ENCODE results near the gene CYB561D1. TPM values are rescaled to one million over a fixed set of nuclear protein-coding genes. Genes with fewer than 3 reads are reported as not detected.
A peak's percentile ranks its signal among the peaks of the same experiment; 100 is the strongest.

CYB561D1 gene
- total and polyA plus RNA-seq, 9 of the 15 experiments (the other 6 are each of a cell fraction or from before 2014, with no cell fraction given) = 0.71 to 7.2 (median 3.5) TPM

GRCh38 chr1:109484519-109484975 is 9.3 kb upstream of the CYB561D1 start (continued):
- TF ChIP-seq NUFIP1 (IDR thresholded peaks at IDR 0.05; ENCODE audit: partially characterized antibody) (no peak), ZFP30 (CRISPR knock-in tag; IDR thresholded peaks at IDR 0.05; ENCODE audit: borderline replicate concordance) (no peak), GTF2F1 (IDR thresholded peaks at IDR 0.05; ENCODE audit: low read depth, low read length) (no peak), ZNF431 (CRISPR knock-in tag; IDR thresholded peaks at IDR 0.05) (no peak; the same call in 1 of the 2 replicates), TRIM24 (IDR thresholded peaks at IDR 0.05) (no peak), HOMEZ (CRISPR knock-in tag; IDR thresholded peaks at IDR 0.05) (no peak), FOXJ3 (CRISPR knock-in tag; IDR thresholded peaks at IDR 0.05) (no peak), EHMT2 (IDR thresholded peaks at IDR 0.05) (no peak), ZC3H11A (IDR thresholded peaks at IDR 0.05; ENCODE audit: low read depth, low read length) (no peak), LARP7 (IDR thresholded peaks at IDR 0.05) (peak; percentile 2; the same call in 1 of the 2 replicates), MEF2D (tag; conservative IDR thresholded peaks at IDR 0.05; ENCODE audit: low read depth) (no peak), ELF4 (CRISPR knock-in tag; IDR thresholded peaks at IDR 0.05) (no peak; the same call in 1 of the 2 replicates), SIN3A (IDR thresholded peaks at IDR 0.05; ENCODE audit: borderline replicate concordance in 2 of 2, control insufficient read depth in 1 of 2, low read depth in 2 of 2, low read length in 2 of 2) (no peak), FOXK1 (CRISPR knock-in tag; IDR thresholded peaks at IDR 0.05; ENCODE audit: borderline replicate concordance) (0 out of 2 replicates have a peak, but pooled peaks have one; percentile 60), PHF21A (IDR thresholded peaks at IDR 0.05; ENCODE audit: borderline replicate concordance, low read depth) (no peak), PKNOX1 (IDR thresholded peaks at IDR 0.05) (0 out of 2 replicates have a peak, but pooled peaks have one; percentile 2), ZNF699 (CRISPR knock-in tag; IDR thresholded peaks at IDR 0.05; ENCODE audit: insufficient replicate concordance) (no peak), FOXA3 (CRISPR knock-in tag; conservative IDR thresholded peaks at IDR 0.05 in 1 of 2, IDR thresholded peaks at IDR 0.05 in 1 of 2) (no peak), ZNF76 (CRISPR knock-in tag; IDR thresholded peaks at IDR 0.05; ENCODE audit: borderline replicate concordance) (no peak), TRIM25 (IDR thresholded peaks at IDR 0.05; ENCODE audit: borderline replicate concordance) (no peak), SMC3 (conservative IDR thresholded peaks at IDR 0.05; ENCODE audit: insufficient read depth, low read depth, low read length) (no peak), TEAD2 (tag; IDR thresholded peaks at IDR 0.05) (no peak), DPF2 (IDR thresholded peaks at IDR 0.05) (no peak), PHB (CRISPR knock-in tag; IDR thresholded peaks at IDR 0.05) (no peak), SAFB (IDR thresholded peaks at IDR 0.05; ENCODE audit: borderline replicate concordance, low read depth, low read length) (no peak)

All from K562 (cell line).